A549 (cell line): ENCODE measurements around the gene SLC29A3. TPM values are rescaled to one million over a fixed set of nuclear protein-coding genes. Genes with fewer than 3 reads are reported as not detected.

ENCODE experiments used
- ATAC-seq, 2 experiments: fragments of 200-7000 bp in 1 of 2; fragments of >200 bp in 1 of 2; cut with Nextera tagmentation in 1 of 2; cut with Tn5 transposase in 1 of 2; 3 replicates each; pipeline versions ENCODE4 v1.8.0 to v1.9.1; 2018 to 2020; ENCODE audit warnings: mild to moderate bottlenecking in 1 of 2, moderate library complexity in 1 of 2
- CTCF ChIA-PET: fragments of 300-600 bp; sonication (Branson Sonifier 250); formaldehyde crosslinking; extraction: SDS; loops from one replicate; lab custom pipeline; 2021; ENCODE audit warnings: antibody characterized with exemption, inconsistent platforms; lab: Yijun Ruan, JAX
- POLR2A ChIA-PET: fragments of 350-600 bp; formaldehyde crosslinking; extraction: SDS; loops from one replicate; lab custom pipeline; 2021; ENCODE audit warnings: antibody characterized with exemption, inconsistent platforms; lab: Yijun Ruan, JAX
- DNase-seq, 2 experiments: peaks; one replicate each; pipeline versions ENCODE4 v3.0.0 to v3.0.0-alpha.2; 2011 to 2016; ENCODE audit warnings: low read depth in 1 of 2, low spot score in 1 of 2
- FAIRE-seq: peaks from 2 replicates; lab custom pipeline; 2011; peaks lifted over from hg19 to GRCh38; lab: Jason Lieb, UNC
- H3K27ac ChIP-seq, 2 experiments: fragments of >200 bp; sonication (Bioruptor Twin); formaldehyde crosslinking; 3 replicates each; pipeline ENCODE4 v1.5.1; 2016 to 2017
- H3K4me1 ChIP-seq: fragments of >200 bp; sonication (Bioruptor Twin); formaldehyde crosslinking; 3 replicates; pipeline ENCODE4 v1.6.1; 2016
- H3K4me2 ChIP-seq: fragments of >200 bp; sonication (Bioruptor Twin); formaldehyde crosslinking; 3 replicates; pipeline ENCODE4 v1.6.1; 2016
- H3K4me3 ChIP-seq: fragments of >200 bp; sonication (Bioruptor Twin); formaldehyde crosslinking; 3 replicates; pipeline ENCODE4 v1.5.1; 2016
- H3K9me3 ChIP-seq: fragments of >200 bp; sonication (Bioruptor Twin); formaldehyde crosslinking; 3 replicates; pipeline ENCODE4 v1.6.1; 2016
- BCL3 ChIP-seq: fragments of >200 bp; sonication (Bioruptor Twin); formaldehyde crosslinking; IDR thresholded peaks from 3 replicates; pipeline ENCODE4 v1.6.1; 2016
- BHLHE40 ChIP-seq: IDR thresholded peaks from 2 replicates; pipeline ENCODE4 v1.6.1; 2012; ENCODE audit warnings: low read depth, low read length, inconsistent platforms
- CBX2 ChIP-seq: fragments of 200-600 bp; sonication (generic); IDR thresholded peaks from 2 replicates; pipeline ENCODE4 v1.6.1; 2016; ENCODE audit warnings: low read depth, mild to moderate bottlenecking, borderline replicate concordance
- CHD2 ChIP-seq: fragments of 150-350 bp; IDR thresholded peaks from 2 replicates; pipeline ENCODE4 v1.6.1; 2014; ENCODE audit warnings: low read length; ENCODE audit not compliant: partially characterized antibody
- CTCF ChIP-seq: fragments of >200 bp; sonication (Bioruptor Twin); formaldehyde crosslinking; IDR thresholded peaks from 3 replicates; pipeline ENCODE4 v1.5.1; 2016
- EHMT2 ChIP-seq: fragments of 200-600 bp; sonication (generic); IDR thresholded peaks from 2 replicates; pipeline ENCODE4 v1.6.1; 2016; ENCODE audit warnings: antibody characterized with exemption, low read depth, mild to moderate bottlenecking, moderate library complexity
- EP300 ChIP-seq, 2 experiments: fragments of >200 bp; sonication (Bioruptor Twin); formaldehyde crosslinking; IDR thresholded peaks; 2 replicates in 1 of 2; 3 replicates in 1 of 2; pipeline ENCODE4 v1.6.1; 2016 to 2017
- FOSB ChIP-seq: fragments of 250-450 bp; sonication (Bioruptor Pico); IDR thresholded peaks from 2 replicates; pipeline ENCODE4 v1.5.0; 2020; ENCODE audit warnings: mild to moderate bottlenecking, moderate library complexity
- FOXS1 ChIP-seq: fragments of 250-450 bp; sonication (Bioruptor Pico); IDR thresholded peaks from 2 replicates; pipeline ENCODE4 v1.5.0; 2020; ENCODE audit warnings: mild to moderate bottlenecking, moderate library complexity
- HES2 ChIP-seq: fragments of >200 bp; sonication (Bioruptor Twin); formaldehyde crosslinking; IDR thresholded peaks from 2 replicates; pipeline ENCODE4 v1.6.1; 2016
- HEYL ChIP-seq: fragments of 250-450 bp; sonication (Bioruptor Pico); IDR thresholded peaks from 2 replicates; pipeline ENCODE4 v1.8.0; 2021; ENCODE audit warnings: mild to moderate bottlenecking, moderate library complexity
- HMGXB4 ChIP-seq: fragments of 250-450 bp; sonication (Bioruptor Pico); IDR thresholded peaks from 2 replicates; pipeline ENCODE4 v1.5.0; 2021; ENCODE audit warnings: mild to moderate bottlenecking, moderate library complexity, borderline replicate concordance
- HOXA7 ChIP-seq: fragments of 250-450 bp; sonication (Bioruptor Pico); IDR thresholded peaks from 2 replicates; pipeline ENCODE4 v1.5.0; 2020; ENCODE audit warnings: mild to moderate bottlenecking, moderate library complexity
- KDM1A ChIP-seq: fragments of 200-600 bp; sonication (generic); IDR thresholded peaks from 2 replicates; pipeline ENCODE4 v1.6.1; 2016; ENCODE audit warnings: low read depth, mild to moderate bottlenecking
- MAFK ChIP-seq: fragments of 450-650 bp; IDR thresholded peaks from 2 replicates; pipeline ENCODE4 v1.6.1; 2014; ENCODE audit not compliant: partially characterized antibody
- MAX ChIP-seq: IDR thresholded peaks from 2 replicates; pipeline ENCODE4 v1.6.1; 2012
- PHF8 ChIP-seq: fragments of 200-600 bp; sonication (generic); IDR thresholded peaks from 2 replicates; pipeline ENCODE4 v1.6.1; 2016; ENCODE audit warnings: low read depth, mild to moderate bottlenecking, antibody characterized with exemption, moderate library complexity, borderline replicate concordance
- POLR2AphosphoS2 ChIP-seq: conservative IDR thresholded peaks from 2 replicates; pipeline ENCODE4 v1.6.1; 2012; ENCODE audit warnings: low read length, improper control_type of control experiment, inconsistent platforms
- RAD21 ChIP-seq, 2 experiments: fragments of >200 bp in 1 of 2; sonication (Bioruptor Twin) in 1 of 2; formaldehyde crosslinking in 1 of 2; IDR thresholded peaks in 1 of 2; conservative IDR thresholded peaks in 1 of 2; 2 replicates in 1 of 2; 3 replicates in 1 of 2; pipeline ENCODE4 v1.6.1; 2012 to 2018; ENCODE audit warnings: inconsistent platforms in 1 of 2
- RNF2 ChIP-seq: fragments of 200-600 bp; sonication (generic); IDR thresholded peaks from 2 replicates; pipeline ENCODE4 v1.6.1; 2016; ENCODE audit warnings: low read depth, mild to moderate bottlenecking, antibody characterized with exemption, moderate library complexity, borderline replicate concordance
- SMC3 ChIP-seq: fragments of >200 bp; sonication (Bioruptor Twin); formaldehyde crosslinking; IDR thresholded peaks from 3 replicates; pipeline ENCODE4 v1.6.1; 2018; ENCODE audit warnings: inconsistent platforms
- ZFP36 ChIP-seq: fragments of 450-650 bp; IDR thresholded peaks from 2 replicates; pipeline ENCODE4 v1.6.1; 2014; ENCODE audit warnings: borderline replicate concordance; ENCODE audit not compliant: partially characterized antibody
- ZNF302 ChIP-seq: fragments of 250-450 bp; sonication (Bioruptor Pico); IDR thresholded peaks from 2 replicates; pipeline ENCODE4 v1.9.0; 2021; ENCODE audit warnings: inconsistent platforms, mild to moderate bottlenecking, moderate library complexity
- ZSCAN20 ChIP-seq: fragments of 250-450 bp; sonication (Bioruptor Pico); IDR thresholded peaks from 2 replicates; pipeline ENCODE4 v1.8.0; 2022; ENCODE audit warnings: mild to moderate bottlenecking, moderate library complexity
- WGBS: methylation state at CpG from one replicate; pipeline ENCODE4 v1.1.6; 2017; ENCODE audit errors: missing lambda C conversion rate; 5-methylcytosine and 5-hydroxymethylcytosine counted together
- polyA plus RNA-seq, 4 experiments: library from polyadenylated mRNA; depleted of rRNA in 3 of 4; stranded (reverse); fragments of >200 nt; fragmentation: RNase III in 1 of 4; extraction: RNeasy Plus Mini Kit Qiagen cat#74134 plus additional on column Dnase treatment in 1 of 4; gene quantifications; 2 replicates in 3 of 4; 3 replicates in 1 of 4; pipeline ENCODE4 v1.2.3, GENCODE V29; 2011 to 2017

SLC29A3 gene
- polyA plus RNA-seq, 2 of the 4 experiments (the other 2 are of a cell fraction): 7.2 to 11.4 TPM

GRCh38 chr10:71287456-71287855 is 31.6 kb upstream of the SLC29A3 start (continued):
- TF ChIP-seq HOXA7 (CRISPR knock-in tag) (no peak), CHD2 (no peak), MAX (no peak), EHMT2 (no peak), HEYL (CRISPR knock-in tag) (no peak), SMC3 (no peak), KDM1A (no peak), BCL3 (no peak), ZFP36 (no peak), POLR2AphosphoS2 (no peak)

GRCh38 chr10:71288461-71288860 is 30.6 kb upstream of the SLC29A3 start:
- Histone ChIP-seq H3K9me3 (no peaks in the 10 kb centered on the region), H3K27ac (no peak overlapping the region), H3K4me2 (no peak overlapping the region), H3K4me3 (no peak overlapping the region), H3K4me1 (no peaks in the 10 kb centered on the region)
- WGBS: 46% methylated on average over 15 of the region's 15 CpGs
- ChIA-PET POLR2A (no interaction called here), CTCF (interaction anchor here (1.0 to 25.1 kb wide), 5 partner anchors 17 to 385 kb away, joined by 3 to 362 read pairs (median 11); no protein-coding TSS in a partner anchor)
- TF ChIP-seq HEYL (CRISPR knock-in tag) (no peak), ZNF302 (CRISPR knock-in tag) (no peak), FOSB (CRISPR knock-in tag) (no peak), RNF2 (no peak), EP300 (IDR thresholded peaks at IDR 0.05) (no peak)
- FAIRE-seq: no peak
- DNase-seq: no peak
- ATAC-seq: no peak

- ChIA-PET CTCF (interaction anchor here (0.8 to 1.8 kb wide), 10 partner anchors 14 to 387 kb away, joined by 3 to 11 read pairs (median 4); no protein-coding TSS in a partner anchor), POLR2A (no interaction called here)
- no peak overlapping the region for H3K4me3 ChIP-seq
- H3K4me1 ChIP-seq: no peaks in the 10 kb centered on the region
- no peak overlapping the region for H3K4me2 ChIP-seq
- WGBS: 52% methylated on average over 10 of the region's 12 CpGs
- TF ChIP-seq RNF2: no peak
- TF ChIP-seq HES2: no peak
- TF ChIP-seq PHF8: no peak
- TF ChIP-seq EP300 (IDR thresholded peaks at IDR 0.05): no peak
- no peak for TF ChIP-seq ZFP36
- no peak for TF ChIP-seq RAD21 (conservative IDR thresholded peaks at IDR 0.05 in 1 of 2, IDR thresholded peaks at IDR 0.05 in 1 of 2)
- TF ChIP-seq BHLHE40: no peak
- no peak for TF ChIP-seq MAFK
- TF ChIP-seq FOXS1 (CRISPR knock-in tag): no peak
- TF ChIP-seq HMGXB4: no peak
- TF ChIP-seq ZSCAN20 (CRISPR knock-in tag): no peak
- TF ChIP-seq CBX2: no peak
- no peak for TF ChIP-seq CTCF
- TF ChIP-seq, all 56 proteins: peak for 0
- DNase-seq: no peak
- FAIRE-seq: no peak
- no peaks in the 10 kb centered on the region for H3K9me3 ChIP-seq
- H3K27ac ChIP-seq: no peak overlapping the region
- no peak for ATAC-seq
Measured at GRCh38 chr10:71289421-71290130, 29.5 kb upstream of the SLC29A3 start.
